T47D (cell line): ENCODE results near the gene ZNF544.
"Not testable (repeated sequence)": the region's sequence is repeated elsewhere in the genome, so short reads cannot be mapped to it uniquely, and the experiment has no call there.

Experiments
- DNase-seq, 2 experiments: peaks; one replicate each; pipeline versions ENCODE4 v3.0.0 to v3.0.0-alpha.2; 2011 to 2012; ENCODE audit warnings: low read depth in 1 of 2, low spot score in 1 of 2
- JUND ChIP-seq: IDR thresholded peaks from 2 replicates; pipeline ENCODE4 v1.6.1; 2012; ENCODE audit warnings: low read depth
- in situ Hi-C: cut with HindIII; loops from 2 replicates; pipeline ENCODE4 v1.10.0; 2016; ENCODE audit warnings: low sequenced_read_pairs, low pct_unique_long_range_greater_than_20kb

Gene ZNF544

DNA sequence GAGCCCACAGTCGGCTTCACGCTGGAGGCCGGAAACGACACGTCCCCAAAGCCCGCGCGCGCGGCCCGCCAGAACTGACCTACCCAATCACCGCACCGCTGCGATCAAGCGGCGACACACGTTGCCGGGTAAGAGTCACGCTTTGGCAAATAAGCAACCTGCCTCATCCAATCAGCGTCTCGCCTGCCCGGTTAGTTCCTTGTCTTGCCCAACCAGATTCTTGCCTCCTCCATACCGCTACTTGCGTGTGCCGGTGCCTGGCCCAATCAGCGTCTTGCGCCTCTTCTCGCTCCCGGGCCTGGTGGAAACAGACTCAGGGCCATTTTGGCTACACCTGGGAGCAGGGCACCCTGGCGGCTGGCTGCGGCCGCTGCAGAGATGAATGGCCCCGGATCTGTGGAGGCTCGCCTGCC is 11.6 kb upstream of the ZNF544 start:
- no peak for DNase-seq
- no peak for TF ChIP-seq JUND
- in situ Hi-C loops, result no loop called here

DNA sequence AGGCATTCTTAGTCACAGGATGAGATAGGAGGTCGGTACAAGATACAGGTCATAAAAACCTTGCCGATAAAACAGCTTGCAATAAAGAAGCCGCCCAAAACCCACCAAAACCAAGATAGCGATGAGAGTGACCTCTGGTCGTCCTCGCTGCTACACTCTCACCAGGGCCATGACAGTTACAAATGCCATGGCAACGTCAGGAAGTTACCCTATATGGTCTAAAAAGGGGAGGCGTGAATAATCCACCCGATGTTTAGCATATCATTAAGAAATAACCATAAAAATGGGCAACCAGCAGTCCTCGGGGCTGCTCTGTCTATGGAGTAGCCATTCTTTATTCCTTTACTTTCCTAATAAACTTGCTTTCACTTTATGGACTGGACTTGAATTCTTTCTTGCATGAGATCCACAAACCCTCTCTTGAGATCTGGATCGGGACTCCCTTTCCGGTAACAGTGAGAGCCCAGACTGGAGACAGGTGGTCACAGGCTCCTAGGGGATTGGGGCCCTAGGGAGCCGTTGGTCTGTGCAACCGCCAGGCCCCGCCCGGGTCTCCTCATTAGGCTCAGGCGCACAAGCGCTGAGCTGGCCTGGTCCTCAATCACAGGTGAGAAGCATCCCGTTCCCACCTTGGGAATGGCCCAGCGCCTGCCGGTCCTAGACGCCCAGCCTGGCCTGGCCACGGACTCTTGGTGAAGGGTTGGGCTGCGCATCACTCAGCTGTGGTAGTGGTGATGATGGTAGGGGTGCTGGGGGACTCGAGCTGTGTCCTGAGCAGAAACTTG is 10.9 kb upstream of the ZNF544 start:
- in situ Hi-C loops, result no loop called here
- DNase-seq, result no peak
- TF ChIP-seq JUND, result no peak

DNA sequence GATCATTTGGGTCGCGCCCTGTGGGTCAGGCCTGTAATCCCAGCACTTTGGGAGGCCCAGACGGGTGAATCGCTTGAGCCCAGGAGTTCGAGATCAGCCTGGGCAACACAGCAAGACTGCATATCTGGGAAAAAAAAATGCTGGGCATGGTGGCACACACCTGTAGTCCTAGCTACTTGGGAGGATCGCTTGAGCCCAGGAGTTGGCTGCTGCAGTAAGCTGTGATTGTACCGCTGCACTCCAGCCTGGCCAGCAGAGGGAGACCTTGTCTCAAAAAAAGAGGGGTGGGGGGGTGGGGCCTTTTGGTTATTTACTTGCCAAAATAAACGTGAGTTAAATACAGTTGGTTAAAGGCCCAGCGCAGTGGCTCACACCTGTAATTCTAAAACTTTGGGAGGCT is 9.8 kb upstream of the ZNF544 start:
- in situ Hi-C loops, result no loop called here
- no peak for TF ChIP-seq JUND
- DNase-seq, result peak in 1 of 2 experiments; percentile 61

DNA sequence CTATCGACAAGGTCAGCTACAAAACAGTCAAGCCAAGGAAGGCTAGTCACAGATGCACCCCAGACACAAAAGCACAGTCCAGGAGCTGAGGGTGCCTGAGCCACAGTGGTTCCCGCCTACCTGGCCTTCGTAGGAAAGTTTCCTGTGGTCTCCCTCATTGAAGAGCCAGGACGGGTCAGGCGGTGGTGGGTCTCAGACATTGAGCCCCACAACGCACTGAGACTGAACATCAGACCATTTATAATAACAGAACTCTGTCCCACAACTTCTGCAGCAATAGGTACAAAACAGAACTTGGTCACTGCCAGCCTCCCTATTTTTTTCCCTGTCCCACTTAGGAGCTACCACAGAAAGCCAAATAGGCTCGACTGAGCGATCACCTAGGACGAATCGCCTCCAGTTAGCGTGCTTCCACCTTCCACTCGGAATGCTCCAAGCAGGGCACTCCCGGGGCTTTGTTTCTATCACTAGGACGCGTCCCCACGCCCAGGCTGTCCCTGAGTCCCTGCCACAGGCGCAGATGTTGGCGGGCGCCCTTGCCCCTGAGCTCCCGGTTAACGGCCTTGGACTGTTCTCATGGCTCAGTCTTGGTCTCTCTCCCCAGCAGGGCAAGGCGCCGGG is 640 bp upstream of the ZNF544 start:
- no peak for TF ChIP-seq JUND
- peak in 1 of 2 experiments; percentile 4 for DNase-seq
- in situ Hi-C loops, result no loop called here

DNA sequence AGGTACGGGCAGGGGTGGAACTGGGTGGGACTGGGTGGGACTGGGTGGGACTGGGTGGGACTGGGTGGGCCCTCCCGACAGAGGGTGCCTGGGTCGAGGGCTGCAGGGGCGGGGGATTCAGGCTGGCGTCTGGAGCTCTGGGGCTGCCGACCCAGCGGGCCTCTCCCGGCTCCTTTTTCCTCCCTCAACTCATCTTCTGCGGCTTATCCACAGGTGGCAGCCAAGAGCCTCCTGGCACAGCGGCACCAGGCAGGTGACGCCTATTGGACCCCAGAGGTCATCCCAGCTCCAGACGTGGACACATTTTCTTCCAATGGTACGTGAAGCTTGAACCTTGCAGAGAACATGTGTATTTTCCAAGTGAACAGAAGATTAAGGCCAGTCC is 533 bp downstream of the ZNF544 start:
- no peak for TF ChIP-seq JUND
- in situ Hi-C loops, result no loop called here
- DNase-seq, result peak; percentile 58 to 65

DNA sequence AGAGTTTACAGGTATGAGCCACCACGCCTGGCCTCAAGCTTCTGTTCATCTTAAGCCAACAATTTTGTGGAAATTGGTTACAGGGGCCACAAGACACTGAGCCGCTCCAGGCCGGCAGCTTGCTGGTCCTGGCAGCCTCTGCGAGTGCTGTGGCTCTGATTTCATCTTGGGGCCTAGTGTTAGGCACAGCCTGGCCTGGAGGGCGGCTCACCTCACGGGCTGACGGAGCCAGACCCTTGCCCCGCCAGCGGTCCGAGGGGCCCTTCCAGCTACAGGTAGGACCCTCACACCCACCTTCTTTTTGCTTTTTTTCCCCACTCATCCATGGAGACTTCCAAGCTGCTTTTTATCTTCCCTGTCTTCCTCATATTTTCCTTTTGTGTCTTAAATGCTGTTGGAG is 8.6 kb downstream of the ZNF544 start:
- DNase-seq, result no peak
- no peak for TF ChIP-seq JUND
- in situ Hi-C loops, result no loop called here

DNA sequence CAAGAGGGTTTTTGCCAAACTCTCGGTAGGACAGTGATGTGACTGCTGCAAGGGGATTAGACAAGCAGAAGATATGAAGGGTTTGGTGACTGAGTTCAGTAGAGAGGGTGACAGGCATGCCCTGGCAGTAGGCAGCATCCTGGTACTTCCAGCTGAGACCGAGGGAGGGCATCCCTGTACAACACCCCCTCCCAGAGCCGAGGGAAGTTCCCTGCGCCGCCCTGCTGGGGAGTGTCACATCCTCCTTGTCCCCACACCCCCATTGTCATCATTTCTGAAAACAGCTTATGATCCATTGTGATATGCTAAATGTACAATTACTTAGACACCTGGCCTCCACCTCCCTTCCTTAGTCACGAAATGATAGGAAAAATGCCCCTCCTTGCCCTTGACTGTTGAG is 14.6 kb downstream of the ZNF544 start:
- TF ChIP-seq JUND, result no peak
- no peak for DNase-seq
- in situ Hi-C loops, result no loop called here

DNA sequence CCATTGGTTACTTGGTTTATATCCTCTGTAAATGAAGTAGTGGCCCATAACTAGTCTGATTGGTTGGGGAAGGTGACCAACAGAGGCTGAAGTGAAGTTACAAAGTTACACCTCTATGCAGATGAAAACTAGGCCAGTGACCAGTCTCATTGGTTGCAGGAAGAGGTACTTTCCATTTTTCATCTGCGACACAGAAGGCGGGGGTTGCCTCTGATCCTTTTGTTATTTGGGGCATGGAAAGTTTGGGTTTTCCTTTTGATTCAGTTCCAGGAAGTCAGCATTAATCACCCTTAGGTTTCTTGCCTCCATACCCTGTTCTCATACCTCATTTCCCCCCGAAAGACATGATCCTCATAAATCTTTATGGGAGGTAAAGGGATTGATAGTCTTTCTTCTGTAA is 20.2 kb downstream of the ZNF544 start:
- no peak for TF ChIP-seq JUND
- in situ Hi-C loops, result no loop called here
- DNase-seq, result no peak

DNA sequence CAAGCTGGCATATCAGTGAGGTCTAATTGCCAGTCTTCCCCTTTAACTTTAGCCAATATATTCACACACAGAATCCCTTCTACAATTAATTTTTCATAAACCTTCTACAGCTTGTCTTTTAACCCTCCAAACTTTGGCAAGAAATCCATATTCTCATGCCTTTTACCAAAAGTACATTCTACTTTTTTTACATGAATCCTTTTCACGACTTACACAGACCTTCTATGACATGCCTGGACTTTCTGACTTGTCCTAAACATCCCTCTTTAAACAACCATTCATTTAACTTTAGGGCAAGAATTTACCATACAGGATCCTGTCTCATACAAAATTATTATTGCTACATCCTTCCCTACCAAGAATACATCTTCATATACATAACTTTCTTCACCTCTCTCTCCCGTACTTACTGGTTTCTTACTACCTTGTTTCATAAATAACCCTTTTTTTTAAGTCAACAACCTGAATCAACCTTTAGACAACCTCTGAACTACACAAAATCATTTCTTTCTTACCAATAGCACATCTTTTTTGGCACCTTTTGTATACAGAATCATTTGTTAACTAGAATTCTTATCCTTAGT is 23.5 kb downstream of the ZNF544 start:
- in situ Hi-C loops, result no loop called here
- peak in 1 of 2 experiments; percentile 26 for DNase-seq
- no peak for TF ChIP-seq JUND

DNA sequence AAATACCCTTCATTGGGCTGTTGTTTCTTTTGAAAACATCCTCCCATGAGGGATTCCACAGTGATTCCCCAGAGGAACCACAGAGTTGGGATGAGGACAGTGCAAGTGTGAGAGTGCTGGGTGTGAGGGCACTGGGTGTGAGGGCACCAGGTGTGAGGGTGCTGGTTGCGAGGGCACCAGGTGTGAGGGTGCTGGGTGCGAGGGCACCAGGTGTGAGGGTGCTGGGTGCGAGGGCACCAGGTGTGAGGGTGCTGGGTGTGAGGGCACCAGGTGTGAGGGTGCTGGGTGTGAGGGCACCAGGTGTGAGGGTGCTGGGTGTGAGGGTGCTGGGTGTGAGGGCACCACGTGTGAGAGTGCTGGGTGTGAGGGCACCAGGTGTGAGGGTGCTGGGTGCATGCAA is 29.5 kb downstream of the ZNF544 start:
- in situ Hi-C loops, result not testable (repeated sequence)

DNA sequence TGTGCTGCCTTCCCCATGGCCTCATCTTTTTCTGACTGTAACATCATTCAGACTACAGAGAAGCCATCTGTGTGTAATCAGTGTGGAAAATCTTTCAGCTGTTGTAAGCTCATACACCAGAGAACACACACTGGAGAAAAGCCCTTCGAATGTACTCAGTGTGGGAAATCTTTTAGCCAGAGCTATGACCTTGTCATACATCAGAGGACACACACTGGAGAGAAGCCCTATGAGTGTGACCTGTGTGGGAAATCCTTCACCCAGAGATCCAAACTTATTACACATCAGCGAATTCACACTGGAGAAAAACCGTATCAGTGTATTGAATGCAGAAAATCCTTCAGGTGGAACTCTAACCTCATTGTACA is 32.9 kb downstream of the ZNF544 start:
- TF ChIP-seq JUND, result no peak
- in situ Hi-C loops, result no loop called here
- peak in 1 of 2 experiments; percentile 16 for DNase-seq

More for the DNA sequence above, 29.5 kb downstream of the ZNF544 start:
- not testable (repeated sequence) for DNase-seq

DNA sequence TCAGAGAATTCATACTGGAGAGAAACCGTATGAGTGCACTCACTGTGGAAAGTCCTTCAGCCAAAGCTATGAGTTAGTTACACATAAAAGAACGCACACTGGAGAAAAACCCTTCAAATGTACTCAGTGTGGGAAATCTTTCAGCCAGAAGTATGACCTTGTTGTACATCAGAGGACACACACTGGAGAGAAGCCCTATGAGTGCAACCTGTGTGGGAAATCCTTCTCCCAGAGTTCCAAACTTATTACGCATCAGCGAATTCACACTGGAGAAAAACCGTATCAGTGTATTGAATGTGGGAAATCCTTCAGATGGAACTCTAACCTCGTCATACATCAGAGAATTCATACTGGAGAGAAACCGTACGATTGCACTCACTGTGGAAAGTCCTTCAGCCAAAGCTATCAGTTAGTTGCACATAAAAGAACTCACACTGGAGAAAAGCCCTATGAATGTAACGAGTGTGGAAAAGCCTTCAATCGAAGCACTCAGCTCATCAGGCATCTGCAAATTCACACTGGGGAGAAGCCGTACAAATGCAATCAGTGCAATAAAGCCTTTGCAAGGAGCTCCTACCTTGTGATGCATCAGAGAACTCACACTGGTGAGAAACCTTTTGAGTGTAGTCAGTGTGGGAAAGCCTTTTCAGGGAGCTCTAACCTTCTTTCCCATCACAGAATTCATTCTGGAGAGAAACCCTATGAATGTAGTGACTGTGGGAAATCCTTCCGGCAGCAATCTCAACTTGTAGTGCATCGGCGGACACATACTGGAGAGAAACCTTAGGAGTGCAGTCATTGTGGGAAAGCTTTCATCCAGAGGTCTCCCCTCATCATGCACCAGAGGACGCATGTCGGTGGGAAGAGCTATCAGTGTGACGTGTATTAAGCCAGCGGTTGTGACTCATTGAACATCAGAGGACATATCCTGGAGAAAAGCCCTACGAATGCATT is 33.5 kb downstream of the ZNF544 start:
- no peak for TF ChIP-seq JUND
- DNase-seq, result peak in 1 of 2 experiments; percentile 21
- in situ Hi-C loops, result no loop called here
